Activated CD8-positive, alpha-beta T cell treated with anti-CD3 and anti-CD28 coated beads for 36 hours (primary cell): ENCODE results near the gene TMEM40. TPM values are rescaled to one million over a fixed set of nuclear protein-coding genes. Genes with fewer than 3 reads are reported as not detected.

Experiments
- ATAC-seq: fragments of 200-7000 bp; cut with Tn5 transposase; one replicate; pipeline ENCODE4 v1.10.0; 2021; ENCODE audit warnings: mild to moderate bottlenecking, moderate library complexity
- CTCF ChIA-PET: fragments of 350-600 bp; sonication (Branson Sonifier 250); formaldehyde crosslinking; loops from one replicate; lab custom pipeline; 2021; ENCODE audit warnings: antibody characterized with exemption; lab: Charles Lee
- POLR2A ChIA-PET: fragments of 350-600 bp; sonication (Branson Sonifier 250); formaldehyde crosslinking; loops from one replicate; lab custom pipeline; 2021; ENCODE audit warnings: antibody characterized with exemption; lab: Charles Lee
- DNase-seq: peaks from one replicate; pipeline ENCODE4 v3.0.0-alpha.2; 2020
- H3K27ac Mint-ChIP-seq: one replicate; pipeline ENCODE4 v1.8.0; 2021; ENCODE audit warnings: mild to moderate bottlenecking, mixed read lengths
- H3K27me3 Mint-ChIP-seq: one replicate; pipeline ENCODE4 v1.8.0; 2021; ENCODE audit warnings: mixed read lengths
- H3K36me3 Mint-ChIP-seq: one replicate; pipeline ENCODE4 v1.8.0; 2021; ENCODE audit warnings: low read depth, mixed read lengths
- H3K4me1 Mint-ChIP-seq: one replicate; pipeline ENCODE4 v1.8.0; 2021; ENCODE audit warnings: low read depth, mixed read lengths
- H3K4me3 Mint-ChIP-seq: one replicate; pipeline ENCODE4 v1.8.0; 2021; ENCODE audit warnings: mild to moderate bottlenecking, moderate library complexity, mixed read lengths
- H3K9me3 Mint-ChIP-seq: one replicate; pipeline ENCODE4 v1.8.0; 2021; ENCODE audit warnings: mixed read lengths
- intact Hi-C: fragments of 100-400 bp; cut with micrococcal nuclease; formaldehyde crosslinking; loops from one replicate; pipeline ENCODE4 v1.10.0; 2022
- total RNA-seq, 2 experiments: library from RNA; stranded (reverse); gene quantifications; one replicate each; pipeline ENCODE4 v1.2.3, GENCODE V29; 2021
- TF ChIP-seq, protein P1 (sequence below): fragments of 200-600 bp; IDR thresholded peaks from one replicate; pipeline ENCODE4 v1.8.0; 2022; ENCODE audit warnings: antibody characterized with exemption, mild to moderate bottlenecking

Gene TMEM40
- total RNA-seq, 2 experiments from 2014 or later: not detected

DNA sequence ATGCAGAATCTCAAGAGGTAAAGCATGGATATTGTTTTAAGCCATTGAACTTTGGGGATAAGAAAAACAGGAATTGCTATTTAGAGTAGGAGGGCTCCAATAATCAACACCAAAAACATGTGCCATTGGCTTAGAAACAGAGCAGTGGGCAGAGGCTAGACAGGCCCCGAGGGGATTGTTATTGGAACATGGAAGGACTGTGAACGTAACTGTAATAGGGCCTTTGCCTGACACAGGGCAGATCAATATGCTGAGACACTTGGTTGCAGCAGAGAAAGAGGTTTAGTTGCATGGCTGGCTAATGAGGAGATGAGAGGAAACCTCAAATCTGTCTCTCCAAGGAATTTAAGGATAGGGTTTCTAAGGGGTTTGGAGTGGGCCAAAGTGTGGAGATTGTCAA lies 58.3 kb downstream of the TMEM40 start:
- no peak for ATAC-seq
- ChIA-PET CTCF (interaction anchor here (1.4 kb wide), 1 partner anchor 13 kb away, joined by 4 read pairs; no protein-coding TSS in a partner anchor), POLR2A (no interaction called here)
- Mint-ChIP-seq H3K36me3 (no peaks in the 10 kb centered on the region), H3K27ac (no peak overlapping the region), H3K27me3 (no peaks in the 10 kb centered on the region), H3K4me1 (no peaks in the 10 kb centered on the region), H3K9me3 (no peaks in the 10 kb centered on the region), H3K4me3 (no peak overlapping the region)
- TF ChIP-seq, protein P1, sequence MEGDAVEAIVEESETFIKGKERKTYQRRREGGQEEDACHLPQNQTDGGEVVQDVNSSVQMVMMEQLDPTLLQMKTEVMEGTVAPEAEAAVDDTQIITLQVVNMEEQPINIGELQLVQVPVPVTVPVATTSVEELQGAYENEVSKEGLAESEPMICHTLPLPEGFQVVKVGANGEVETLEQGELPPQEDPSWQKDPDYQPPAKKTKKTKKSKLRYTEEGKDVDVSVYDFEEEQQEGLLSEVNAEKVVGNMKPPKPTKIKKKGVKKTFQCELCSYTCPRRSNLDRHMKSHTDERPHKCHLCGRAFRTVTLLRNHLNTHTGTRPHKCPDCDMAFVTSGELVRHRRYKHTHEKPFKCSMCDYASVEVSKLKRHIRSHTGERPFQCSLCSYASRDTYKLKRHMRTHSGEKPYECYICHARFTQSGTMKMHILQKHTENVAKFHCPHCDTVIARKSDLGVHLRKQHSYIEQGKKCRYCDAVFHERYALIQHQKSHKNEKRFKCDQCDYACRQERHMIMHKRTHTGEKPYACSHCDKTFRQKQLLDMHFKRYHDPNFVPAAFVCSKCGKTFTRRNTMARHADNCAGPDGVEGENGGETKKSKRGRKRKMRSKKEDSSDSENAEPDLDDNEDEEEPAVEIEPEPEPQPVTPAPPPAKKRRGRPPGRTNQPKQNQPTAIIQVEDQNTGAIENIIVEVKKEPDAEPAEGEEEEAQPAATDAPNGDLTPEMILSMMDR: no peak
- intact Hi-C loops: no loop called here
- no peak for DNase-seq

DNA sequence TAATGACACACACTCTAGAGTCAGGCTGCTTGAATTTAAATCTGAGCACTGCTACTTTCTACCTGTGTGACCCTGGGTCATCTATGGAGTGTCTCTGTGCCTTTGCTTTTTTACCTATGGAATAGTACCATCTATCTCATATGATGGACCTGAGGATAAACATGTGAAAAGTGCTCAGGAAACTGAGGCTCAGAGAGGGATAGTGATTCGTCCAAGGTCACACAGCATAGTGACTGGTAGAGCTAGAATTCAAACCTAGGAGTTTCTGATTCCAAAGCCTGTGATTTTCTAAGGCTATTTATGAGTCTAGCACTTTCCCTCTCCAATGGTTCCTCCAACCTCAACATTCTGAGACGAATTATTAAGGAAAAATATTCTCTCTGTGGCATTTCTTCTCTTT lies 63.1 kb downstream of the TMEM40 start:
- CTCF ChIA-PET: interaction anchor here (2.0 to 2.5 kb wide), 2 partner anchors 11 to 24 kb away, joined by 8 to 11 read pairs; no protein-coding TSS in a partner anchor
- H3K27me3 Mint-ChIP-seq: no peaks in the 10 kb centered on the region

DNA sequence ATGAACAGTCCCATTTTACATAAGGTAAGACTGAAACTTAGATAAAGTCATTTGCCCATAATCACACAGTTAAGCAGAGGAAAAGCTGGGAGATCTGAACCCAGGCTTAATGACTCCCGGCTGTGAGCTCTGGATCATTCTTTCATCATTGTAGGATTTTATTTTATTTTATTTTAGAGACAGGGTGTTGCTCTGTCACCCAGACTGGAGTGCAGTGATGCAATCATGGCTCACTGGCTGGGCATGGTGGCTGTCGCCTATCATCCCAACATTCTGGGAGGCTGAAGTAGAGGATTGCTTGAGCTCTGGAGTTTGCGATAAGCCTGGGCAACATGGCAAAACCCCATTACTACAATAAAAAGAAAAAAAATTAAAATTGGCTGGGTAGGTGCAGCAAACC lies 63.9 kb downstream of the TMEM40 start:
- Mint-ChIP-seq H3K36me3 (no peaks in the 10 kb centered on the region), H3K4me3 (no peak overlapping the region), H3K27me3 (no peaks in the 10 kb centered on the region), H3K27ac (no peak overlapping the region), H3K4me1 (no peaks in the 10 kb centered on the region), H3K9me3 (no peaks in the 10 kb centered on the region)
- ChIA-PET CTCF (interaction anchor here (0.6 to 2.5 kb wide), 4 partner anchors 11 to 115 kb away, joined by 3 to 8 read pairs (median 4); no protein-coding TSS in a partner anchor), POLR2A (no interaction called here)
- TF ChIP-seq, protein P1: no peak
- intact Hi-C loops: no loop called here
- DNase-seq (no peak), ATAC-seq (no peak)

More for the DNA sequence above, 63.1 kb downstream of the TMEM40 start:
- POLR2A ChIA-PET: no interaction called here
- H3K4me1 Mint-ChIP-seq: no peaks in the 10 kb centered on the region
- intact Hi-C loops: no loop called here
- ATAC-seq (no peak), DNase-seq (no peak)
- no peaks in the 10 kb centered on the region for H3K9me3 Mint-ChIP-seq
- H3K27ac Mint-ChIP-seq: no peak overlapping the region
- no peak overlapping the region for H3K4me3 Mint-ChIP-seq
- H3K36me3 Mint-ChIP-seq: no peaks in the 10 kb centered on the region
- TF ChIP-seq, protein P1: no peak

DNA sequence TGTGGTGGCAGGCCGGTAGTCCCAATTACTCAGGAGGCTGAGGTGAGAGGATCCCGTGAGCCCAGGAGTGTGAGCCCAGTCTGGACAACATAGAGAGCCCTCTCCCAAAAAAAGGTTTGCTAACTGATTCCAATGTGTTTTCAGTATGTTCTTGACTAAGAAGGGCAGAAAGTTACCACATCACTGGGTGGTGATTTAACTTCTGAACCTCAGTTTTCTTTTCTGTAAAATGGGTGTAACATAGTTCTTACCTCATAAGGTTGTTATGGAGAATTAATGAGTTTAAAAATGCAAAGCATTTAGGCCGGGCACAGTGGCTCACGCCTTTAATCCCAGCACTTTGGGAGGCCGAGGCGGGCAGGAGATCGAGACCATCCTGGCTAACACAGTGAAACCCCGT lies 66.6 kb downstream of the TMEM40 start:
- ChIA-PET CTCF (no interaction called here), POLR2A (no interaction called here)
- peaks cover 2% of the 10 kb centered on the region for H3K27me3 Mint-ChIP-seq
- H3K4me1 Mint-ChIP-seq: no peaks in the 10 kb centered on the region
- no peak for ATAC-seq
- no peaks in the 10 kb centered on the region for H3K36me3 Mint-ChIP-seq
- no peak for DNase-seq
- no peak overlapping the region for H3K4me3 Mint-ChIP-seq
- no peak overlapping the region for H3K27ac Mint-ChIP-seq
- TF ChIP-seq, protein P1: no peak
- intact Hi-C loops: no loop called here
- no peaks in the 10 kb centered on the region for H3K9me3 Mint-ChIP-seq

DNA sequence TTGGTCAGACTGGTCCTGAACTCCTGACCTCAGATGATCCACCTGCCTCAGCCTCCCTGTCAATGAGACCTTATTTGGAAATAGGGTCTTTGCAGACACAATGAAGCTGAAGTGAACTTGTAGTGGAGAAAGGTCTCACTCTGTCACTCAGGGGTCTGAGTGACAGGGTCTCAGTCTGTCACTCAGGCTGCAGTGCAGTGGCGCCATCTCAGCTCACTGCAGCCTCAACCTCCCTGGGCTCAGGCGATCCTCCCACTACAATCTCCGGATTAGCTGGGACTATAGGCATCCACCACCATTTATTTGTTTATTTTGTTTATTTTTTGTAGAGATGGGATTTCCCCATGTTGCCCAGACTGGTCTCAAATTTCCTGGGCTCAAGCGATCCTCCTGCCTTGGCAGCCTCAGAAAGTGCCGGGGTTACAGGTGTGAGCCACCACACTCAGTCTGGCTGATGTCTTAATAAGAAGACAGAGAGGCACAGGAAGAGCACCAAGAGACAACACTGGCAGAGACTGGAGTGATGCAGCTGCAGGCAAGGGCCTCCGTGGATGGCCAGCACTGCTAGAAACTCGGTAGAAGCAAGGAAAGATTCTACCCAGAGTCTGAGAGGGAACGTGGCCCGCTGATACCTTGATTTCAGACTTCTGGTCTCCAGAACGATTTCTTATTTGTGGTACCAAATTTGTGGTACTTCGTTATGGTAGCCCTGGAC lies 68.9 kb downstream of the TMEM40 start:
- H3K27ac Mint-ChIP-seq: no peak overlapping the region
- no peaks in the 10 kb centered on the region for H3K4me1 Mint-ChIP-seq
- no peaks in the 10 kb centered on the region for H3K9me3 Mint-ChIP-seq
- ATAC-seq: no peak
- H3K4me3 Mint-ChIP-seq: no peak overlapping the region
- TF ChIP-seq, protein P1: no peak
- ChIA-PET POLR2A (no interaction called here), CTCF (no interaction called here)
- no peak for DNase-seq
- peaks cover 2% of the 10 kb centered on the region for H3K27me3 Mint-ChIP-seq
- H3K36me3 Mint-ChIP-seq: no peaks in the 10 kb centered on the region
- intact Hi-C loops: no loop called here
